HCT116 (cell line): ENCODE data around the gene TULP3. TPM values are rescaled to one million over a fixed set of nuclear protein-coding genes. Genes with fewer than 3 reads are reported as not detected.

Source experiments
- ATAC-seq: fragments of 200-7000 bp; cut with Tn5 transposase; 2 replicates; pipeline ENCODE4 v1.9.1; 2020; ENCODE audit warnings: mild to moderate bottlenecking, moderate library complexity
- Bru-seq: library from RNA; stranded (reverse); fragments of 400-500 nt; gene quantifications from one replicate; lab custom pipeline; 2021; lab: Mats Ljungman, UMichigan
- BruChase-seq, 2 experiments: library from RNA; stranded (reverse); fragments of 400-500 nt; gene quantifications; one replicate each; lab custom pipeline; 2021; lab: Mats Ljungman, UMichigan
- BruUV-seq: library from RNA; stranded (reverse); fragments of 400-500 nt; replicated peaks from 2 replicates; lab custom pipeline; 2021; lab: Mats Ljungman, UMichigan
- CTCF ChIA-PET: fragments of 300-600 bp; sonication (Branson Sonifier 250); formaldehyde crosslinking; loops from one replicate; lab custom pipeline; 2021; ENCODE audit warnings: antibody characterized with exemption; lab: Charles Lee
- POLR2A ChIA-PET: fragments of 300-600, 350-600 bp; sonication (Branson Sonifier 250); formaldehyde crosslinking; loops from one replicate; lab custom pipeline; 2021; ENCODE audit warnings: antibody characterized with exemption; lab: Charles Lee
- RAD21 ChIA-PET, 2 experiments: fragments of 300-600 bp; sonication (Branson Sonifier 250); formaldehyde crosslinking; loops; one replicate each; lab custom pipeline; 2023; ENCODE audit warnings: low total read pairs in 2 of 2; ENCODE audit not compliant: uncharacterized antibody in 2 of 2, unreplicated experiment in 2 of 2, low non-redundant PET in 1 of 2; lab: Charles Lee
- DNase-seq: peaks from one replicate; pipeline ENCODE4 v3.0.0-alpha.2; 2010; ENCODE audit warnings: low read depth, low spot score
- H2AFZ ChIP-seq: fragments of 200-600 bp; shearing (Covaris generic), sonication (generic); 2 replicates; pipeline ENCODE4 v1.6.1; 2017; ENCODE audit warnings: low read depth, mixed run types, mixed read lengths, antibody characterized with exemption, low read length; ENCODE audit not compliant: poor library complexity, severe bottlenecking
- H3K27ac ChIP-seq: 2 replicates; pipeline ENCODE4 v1.5.1; 2012; ENCODE audit warnings: low read depth, low read length
- H3K27me3 ChIP-seq: fragments of 200-600 bp; sonication (generic); 2 replicates; pipeline ENCODE4 v1.6.1; 2016; ENCODE audit warnings: mixed run types, low read length, mixed read lengths; ENCODE audit not compliant: insufficient read depth
- H3K36me3 ChIP-seq, 2 experiments: fragments of 200-500 bp in 1 of 2; fragments of 200-600 bp in 1 of 2; sonication (Bioruptor generic) in 1 of 2; sonication (generic) in 1 of 2; 2 replicates each; pipeline versions ENCODE4 v1.5.1 to v1.6.1; 2014 to 2016; ENCODE audit warnings: low read length in 2 of 2, inconsistent platforms in 1 of 2, mixed read lengths in 1 of 2, mixed run types in 1 of 2; ENCODE audit not compliant: insufficient read depth in 2 of 2, control insufficient read depth in 1 of 2
- H3K4me1 ChIP-seq, 2 experiments: fragments of 200-600 bp in 1 of 2; sonication (generic) in 1 of 2; 2 replicates each; pipeline versions ENCODE4 v1.5.1 to v1.6.1; 2012 to 2017; ENCODE audit warnings: low read length in 2 of 2, inconsistent platforms in 1 of 2, mild to moderate bottlenecking in 1 of 2, mixed read lengths in 1 of 2, mixed run types in 1 of 2, moderate library complexity in 1 of 2; ENCODE audit not compliant: insufficient read depth in 2 of 2, control insufficient read depth in 1 of 2
- H3K4me2 ChIP-seq: fragments of 200-600 bp; sonication (generic); 2 replicates; pipeline ENCODE4 v1.6.1; 2017; ENCODE audit warnings: mixed run types, low read length, mixed read lengths
- H3K4me3 ChIP-seq, 2 experiments: fragments of 200-600 bp in 1 of 2; sonication (generic) in 1 of 2; replicated peaks in 1 of 2; 2 replicates each; pipeline ENCODE4 v1.5.1; 2011 to 2016; ENCODE audit warnings: low read length in 2 of 2, control low read depth in 1 of 2, low read depth in 1 of 2, mild to moderate bottlenecking in 1 of 2, mixed read lengths in 1 of 2, mixed run types in 1 of 2
- H3K79me2 ChIP-seq: fragments of 200-600 bp; sonication (generic); 2 replicates; pipeline ENCODE4 v1.6.1; 2017; ENCODE audit warnings: mild to moderate bottlenecking, mixed run types, low read length, moderate library complexity, mixed read lengths; ENCODE audit not compliant: insufficient read depth
- H3K9ac ChIP-seq: fragments of 200-600 bp; sonication (generic); 2 replicates; pipeline ENCODE4 v1.6.1; 2016; ENCODE audit warnings: low read length, mixed read lengths
- H3K9me2 ChIP-seq: fragments of 200-600 bp; sonication (generic), shearing (Covaris generic); 2 replicates; pipeline ENCODE4 v1.6.1; 2017; ENCODE audit warnings: mixed run types, mild to moderate bottlenecking, moderate library complexity; ENCODE audit not compliant: insufficient read depth
- H3K9me3 ChIP-seq, 2 experiments: fragments of 200-500 bp in 1 of 2; fragments of 200-600 bp in 1 of 2; sonication (Bioruptor generic) in 1 of 2; sonication (generic) in 1 of 2; 2 replicates each; pipeline ENCODE4 v1.6.1; 2014 to 2017; ENCODE audit warnings: low read length in 2 of 2, mixed read lengths in 2 of 2, inconsistent platforms in 1 of 2, low read depth in 1 of 2, mild to moderate bottlenecking in 1 of 2, mixed run types in 1 of 2, moderate library complexity in 1 of 2; ENCODE audit not compliant: control insufficient read depth in 1 of 2, insufficient read depth in 1 of 2
- H4K20me1 ChIP-seq: fragments of 200-600 bp; sonication (generic), shearing (Covaris generic); 2 replicates; pipeline ENCODE4 v1.6.1; 2017; ENCODE audit warnings: mixed run types, mild to moderate bottlenecking, moderate library complexity; ENCODE audit not compliant: insufficient read depth
- CEBPB ChIP-seq: IDR thresholded peaks from 2 replicates; pipeline ENCODE4 v1.6.1; 2012; ENCODE audit warnings: low read depth
- EGR1 ChIP-seq: IDR thresholded peaks from 2 replicates; pipeline ENCODE4 v1.6.1; 2012; ENCODE audit warnings: low read depth
- EZH2 ChIP-seq: fragments of 200-600 bp; sonication (generic); IDR thresholded peaks from 2 replicates; pipeline ENCODE4 v1.6.1; 2017; ENCODE audit warnings: antibody characterized with exemption, mixed run types
- JUND ChIP-seq: IDR thresholded peaks from 2 replicates; pipeline ENCODE4 v1.6.1; 2012
- POLR2A ChIP-seq: IDR thresholded peaks from 2 replicates; pipeline ENCODE4 v1.7.0; 2011; ENCODE audit warnings: borderline replicate concordance; ENCODE audit not compliant: insufficient read depth, insufficient read length; ENCODE audit errors: extremely low read depth
- POLR2AphosphoS5 ChIP-seq: IDR thresholded peaks from 2 replicates; pipeline ENCODE4 v1.6.1; 2011; ENCODE audit warnings: mild to moderate bottlenecking, low read depth, low read length, moderate library complexity
- SIN3A ChIP-seq: IDR thresholded peaks from 2 replicates; pipeline ENCODE4 v1.6.1; 2012; ENCODE audit warnings: low read depth
- SP1 ChIP-seq: IDR thresholded peaks from 2 replicates; pipeline ENCODE4 v1.6.1; 2012; ENCODE audit warnings: low read depth
- SRF ChIP-seq: IDR thresholded peaks from 2 replicates; pipeline ENCODE4 v1.6.1; 2012; ENCODE audit warnings: low read depth
- TCF7L2 ChIP-seq: IDR thresholded peaks from 2 replicates; pipeline ENCODE4 v1.7.0; 2011; ENCODE audit warnings: borderline replicate concordance, inconsistent platforms; ENCODE audit not compliant: insufficient read depth, insufficient read length; ENCODE audit errors: extremely low read depth
- YY1 ChIP-seq: IDR thresholded peaks from 2 replicates; pipeline ENCODE4 v1.6.1; 2011; ENCODE audit warnings: low read length, low read depth, moderate library complexity, mild to moderate bottlenecking; ENCODE audit not compliant: insufficient replicate concordance; ENCODE audit errors: extremely low read depth
- ZFX ChIP-seq: fragments of 450-650 bp; IDR thresholded peaks from 2 replicates; pipeline ENCODE4 v1.6.1; 2017
- ZNF274 ChIP-seq: fragments of 200-500 bp; sonication (Bioruptor generic); IDR thresholded peaks from 2 replicates; pipeline ENCODE4 v1.6.1; 2014; ENCODE audit warnings: mild to moderate bottlenecking, low read depth, low read length, inconsistent platforms
- intact Hi-C: fragments of 100-400 bp; cut with micrococcal nuclease; formaldehyde crosslinking; loops from 2 replicates; pipeline ENCODE4 v1.10.0; 2022
- long read RNA-seq: library from polyadenylated mRNA; unstranded; transcript quantifications from one replicate; pipeline ENCODE4 v2.0.0, GENCODE V29; 2021; ENCODE audit not compliant: unreplicated experiment
- polyA plus RNA-seq: library from polyadenylated mRNA; unstranded; fragments of >200 nt; gene quantifications from 2 replicates; pipeline ENCODE4 v1.2.1, GENCODE V29; 2012; ENCODE audit warnings: missing spikeins
- total RNA-seq: library from RNA; stranded (reverse); gene quantifications from one replicate; pipeline ENCODE4 v1.2.1, GENCODE V29; 2021; ENCODE audit not compliant: unreplicated experiment
- TF ChIP-seq, protein P1 (sequence below): IDR thresholded peaks from 2 replicates; pipeline ENCODE4 v1.6.1; 2012
- TF ChIP-seq, protein P2 (sequence below): IDR thresholded peaks from 2 replicates; pipeline ENCODE4 v1.6.1; 2012
- TF ChIP-seq, protein P3 (sequence below): IDR thresholded peaks from 2 replicates; pipeline ENCODE4 v1.6.1; 2012; ENCODE audit warnings: low read depth

TULP3 gene, protein sequence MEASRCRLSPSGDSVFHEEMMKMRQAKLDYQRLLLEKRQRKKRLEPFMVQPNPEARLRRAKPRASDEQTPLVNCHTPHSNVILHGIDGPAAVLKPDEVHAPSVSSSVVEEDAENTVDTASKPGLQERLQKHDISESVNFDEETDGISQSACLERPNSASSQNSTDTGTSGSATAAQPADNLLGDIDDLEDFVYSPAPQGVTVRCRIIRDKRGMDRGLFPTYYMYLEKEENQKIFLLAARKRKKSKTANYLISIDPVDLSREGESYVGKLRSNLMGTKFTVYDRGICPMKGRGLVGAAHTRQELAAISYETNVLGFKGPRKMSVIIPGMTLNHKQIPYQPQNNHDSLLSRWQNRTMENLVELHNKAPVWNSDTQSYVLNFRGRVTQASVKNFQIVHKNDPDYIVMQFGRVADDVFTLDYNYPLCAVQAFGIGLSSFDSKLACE
- total RNA-seq (21.3 TPM), Bru-seq, nascent RNA (percentile 69 among the genes with signal in this experiment), BruChase-seq, experiment 1, labeled RNA remaining after a 6-hour chase (percentile 69 among the genes with signal in this experiment), BruChase-seq, experiment 2, labeled RNA remaining after a 2-hour chase (percentile 75 among the genes with signal in this experiment)
- polyA plus RNA-seq: 26.2 and 26.5 TPM in 2 replicates
- long read RNA-seq, partial matches to known transcripts: 3 of 28 reads
- long read RNA-seq, other reads (novel, unspliced or antisense): 21 of 28 reads

DNA sequence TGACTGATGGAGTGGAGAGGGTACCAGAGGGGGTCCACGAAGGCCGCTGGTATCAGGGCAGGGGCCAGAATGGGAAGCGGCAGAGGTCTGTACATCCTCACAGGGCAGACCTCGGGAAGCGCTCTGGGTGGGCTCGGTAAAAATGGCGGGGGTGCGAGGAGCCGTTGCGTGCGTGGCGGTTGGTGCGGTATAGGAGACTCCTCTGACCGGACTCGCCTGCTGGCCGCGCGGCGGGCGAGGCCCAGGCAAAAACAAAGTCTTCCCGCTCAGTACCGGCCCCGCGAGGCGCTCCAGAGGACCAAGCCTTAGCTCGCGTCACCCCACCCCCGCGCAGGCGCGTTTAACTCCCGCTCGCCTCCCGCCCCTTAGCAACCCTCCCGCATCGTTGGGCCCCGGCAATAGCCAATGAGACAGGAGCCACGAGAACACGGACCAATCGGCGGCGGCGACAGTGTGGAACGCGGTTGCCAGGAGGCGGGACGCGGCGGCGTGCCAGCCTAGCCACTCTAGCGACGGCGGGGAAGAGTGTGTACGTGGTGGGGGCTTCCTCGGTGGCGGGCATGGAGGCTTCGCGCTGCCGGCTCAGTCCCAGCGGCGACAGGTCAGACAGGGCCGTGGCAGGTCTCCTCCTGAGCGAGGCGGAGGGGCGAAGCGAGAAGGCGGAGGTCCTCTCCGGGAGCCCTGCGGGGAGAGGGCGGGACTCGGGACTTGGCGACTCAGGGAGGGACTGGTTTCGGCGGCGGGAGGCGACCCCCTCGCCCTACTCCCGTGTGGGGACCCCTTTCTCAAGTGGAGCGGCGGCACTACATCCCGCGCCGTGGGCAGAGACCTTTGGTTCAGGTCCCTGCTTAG lies at the start of gene TULP3:
TULP3 (plus strand) TSS at position 504 of the 852 bp plus-strand sequence; CDS start at position 561, 57 bp downstream.
- Histone ChIP-seq H4K20me1 (no peaks in the 10 kb centered on the region), H3K9me2 (no peaks in the 10 kb centered on the region)
- peak; percentile 94 for ATAC-seq
- CTCF ChIA-PET: interaction anchor here (0.5 to 1.4 kb wide), 5 partner anchors 14 to 151 kb away, joined by 3 to 5 read pairs (median 3); partner anchors contain the start of genes FOXM1 and RHNO1
- RAD21 ChIA-PET: no interaction called here
- DNase-seq: peak; percentile 91
- no peak for TF ChIP-seq CEBPB
- TF ChIP-seq, protein P1, sequence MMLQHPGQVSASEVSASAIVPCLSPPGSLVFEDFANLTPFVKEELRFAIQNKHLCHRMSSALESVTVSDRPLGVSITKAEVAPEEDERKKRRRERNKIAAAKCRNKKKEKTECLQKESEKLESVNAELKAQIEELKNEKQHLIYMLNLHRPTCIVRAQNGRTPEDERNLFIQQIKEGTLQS: no peak
- TF ChIP-seq ZFX: peak; percentile 34; the same call in 1 of the 2 replicates
- TF ChIP-seq SIN3A: no peak; the same call in 1 of the 2 replicates
- TF ChIP-seq ZNF274: no peak
- peak; percentile 82 for TF ChIP-seq POLR2AphosphoS5
- no peak for TF ChIP-seq EGR1
- TF ChIP-seq POLR2A: peak; percentile 50
- no peak for TF ChIP-seq TCF7L2
- TF ChIP-seq JUND: no peak
- peak; percentile 27 for TF ChIP-seq YY1
- TF ChIP-seq SP1: peak; percentile 96
- no peak for TF ChIP-seq SRF
- TF ChIP-seq, protein P2, sequence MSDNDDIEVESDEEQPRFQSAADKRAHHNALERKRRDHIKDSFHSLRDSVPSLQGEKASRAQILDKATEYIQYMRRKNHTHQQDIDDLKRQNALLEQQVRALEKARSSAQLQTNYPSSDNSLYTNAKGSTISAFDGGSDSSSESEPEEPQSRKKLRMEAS: peak; percentile 90
- no peak for TF ChIP-seq EZH2
- TF ChIP-seq, protein P3, sequence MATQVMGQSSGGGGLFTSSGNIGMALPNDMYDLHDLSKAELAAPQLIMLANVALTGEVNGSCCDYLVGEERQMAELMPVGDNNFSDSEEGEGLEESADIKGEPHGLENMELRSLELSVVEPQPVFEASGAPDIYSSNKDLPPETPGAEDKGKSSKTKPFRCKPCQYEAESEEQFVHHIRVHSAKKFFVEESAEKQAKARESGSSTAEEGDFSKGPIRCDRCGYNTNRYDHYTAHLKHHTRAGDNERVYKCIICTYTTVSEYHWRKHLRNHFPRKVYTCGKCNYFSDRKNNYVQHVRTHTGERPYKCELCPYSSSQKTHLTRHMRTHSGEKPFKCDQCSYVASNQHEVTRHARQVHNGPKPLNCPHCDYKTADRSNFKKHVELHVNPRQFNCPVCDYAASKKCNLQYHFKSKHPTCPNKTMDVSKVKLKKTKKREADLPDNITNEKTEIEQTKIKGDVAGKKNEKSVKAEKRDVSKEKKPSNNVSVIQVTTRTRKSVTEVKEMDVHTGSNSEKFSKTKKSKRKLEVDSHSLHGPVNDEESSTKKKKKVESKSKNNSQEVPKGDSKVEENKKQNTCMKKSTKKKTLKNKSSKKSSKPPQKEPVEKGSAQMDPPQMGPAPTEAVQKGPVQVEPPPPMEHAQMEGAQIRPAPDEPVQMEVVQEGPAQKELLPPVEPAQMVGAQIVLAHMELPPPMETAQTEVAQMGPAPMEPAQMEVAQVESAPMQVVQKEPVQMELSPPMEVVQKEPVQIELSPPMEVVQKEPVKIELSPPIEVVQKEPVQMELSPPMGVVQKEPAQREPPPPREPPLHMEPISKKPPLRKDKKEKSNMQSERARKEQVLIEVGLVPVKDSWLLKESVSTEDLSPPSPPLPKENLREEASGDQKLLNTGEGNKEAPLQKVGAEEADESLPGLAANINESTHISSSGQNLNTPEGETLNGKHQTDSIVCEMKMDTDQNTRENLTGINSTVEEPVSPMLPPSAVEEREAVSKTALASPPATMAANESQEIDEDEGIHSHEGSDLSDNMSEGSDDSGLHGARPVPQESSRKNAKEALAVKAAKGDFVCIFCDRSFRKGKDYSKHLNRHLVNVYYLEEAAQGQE: no peak
- TF ChIP-seq, all 23 proteins: peak for 6
- intact Hi-C loops: no loop called here
- POLR2A ChIA-PET: interaction anchor here (0.6 kb wide), 1 partner anchor 10 kb away, joined by 4 read pairs; no protein-coding TSS in a partner anchor
- Histone ChIP-seq H3K27me3 (no peaks in the 10 kb centered on the region), H3K79me2 (peaks cover 30% of the 10 kb centered on the region), H3K9ac (peak within 1 kb of the TSS; percentile 89), H3K36me3 (peaks cover 10 to 11% of the 10 kb centered on the region in 2 experiments; a peak in 2 of 4 replicates), H3K4me1 (peaks cover 20 to 30% of the 10 kb centered on the region in 2 experiments), H3K4me3 (peak within 1 kb of the TSS; percentile 90 to 95), H2AFZ (peak within 1 kb of the TSS; percentile 71), H3K4me2 (peak within 1 kb of the TSS; percentile 95), H3K27ac (peak within 1 kb of the TSS; percentile 81), H3K9me3 (no peaks in the 10 kb centered on the region)
- BruUV-seq: no TSS peak
